ENCODE measurements around the gene ARIH1.
A peak's percentile ranks its signal among the peaks of the same experiment; 100 is the strongest.
"Not testable (repeated sequence)": the region's sequence is repeated elsewhere in the genome, so short reads cannot be mapped to it uniquely, and the experiment has no call there.

The ARIH1 gene, protein sequence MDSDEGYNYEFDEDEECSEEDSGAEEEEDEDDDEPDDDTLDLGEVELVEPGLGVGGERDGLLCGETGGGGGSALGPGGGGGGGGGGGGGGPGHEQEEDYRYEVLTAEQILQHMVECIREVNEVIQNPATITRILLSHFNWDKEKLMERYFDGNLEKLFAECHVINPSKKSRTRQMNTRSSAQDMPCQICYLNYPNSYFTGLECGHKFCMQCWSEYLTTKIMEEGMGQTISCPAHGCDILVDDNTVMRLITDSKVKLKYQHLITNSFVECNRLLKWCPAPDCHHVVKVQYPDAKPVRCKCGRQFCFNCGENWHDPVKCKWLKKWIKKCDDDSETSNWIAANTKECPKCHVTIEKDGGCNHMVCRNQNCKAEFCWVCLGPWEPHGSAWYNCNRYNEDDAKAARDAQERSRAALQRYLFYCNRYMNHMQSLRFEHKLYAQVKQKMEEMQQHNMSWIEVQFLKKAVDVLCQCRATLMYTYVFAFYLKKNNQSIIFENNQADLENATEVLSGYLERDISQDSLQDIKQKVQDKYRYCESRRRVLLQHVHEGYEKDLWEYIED

GRCh38 chr15:72473614-72474465 is at the start of gene ARIH1:
Gene ARIH1 (plus strand): TSS chr15:72474330. CDS start chr15:72474640, 310 bp downstream.
- peak; percentile 96 for DNase-seq

- DNase-seq: no peak
Observed at GRCh38 chr15:72426753-72427152, 47.4 kb upstream of the ARIH1 start.

GRCh38 chr15:72437650-72438316 is 36.3 kb upstream of the ARIH1 start:
- DNase-seq: no peak

GRCh38 chr15:72442848-72443247 is 31.3 kb upstream of the ARIH1 start:
- not testable (repeated sequence) for DNase-seq

DNA sequence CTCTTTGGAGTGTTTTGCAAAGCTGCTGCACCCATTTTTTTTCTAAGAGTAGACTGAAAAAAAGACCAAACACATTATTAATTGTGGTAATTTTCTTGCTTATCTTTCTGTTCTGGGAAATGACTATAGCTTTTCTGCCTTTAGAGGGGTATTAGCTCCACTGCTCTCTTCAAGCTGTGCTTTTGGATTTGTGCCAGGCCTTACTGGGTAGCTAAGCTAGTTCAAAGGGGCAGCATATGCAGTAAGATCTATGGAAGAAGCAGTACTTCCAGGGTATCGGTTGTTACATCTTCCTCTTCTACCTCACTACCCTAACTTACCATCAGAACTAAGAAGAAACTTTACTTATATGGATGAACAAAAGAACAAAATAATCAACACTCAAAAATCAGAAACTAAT is 28.7 kb upstream of the ARIH1 start:
- peak; percentile 30 for DNase-seq

GRCh38 chr15:72450805-72451204 is 23.3 kb upstream of the ARIH1 start:
- DNase-seq: no peak

GRCh38 chr15:72451224-72451623 is 22.9 kb upstream of the ARIH1 start:
- DNase-seq: no peak

- no peak for DNase-seq
Observed at GRCh38 chr15:72456684-72457083, 17.4 kb upstream of the ARIH1 start.

- DNase-seq: no peak
Observed at GRCh38 chr15:72460402-72460801, 13.7 kb upstream of the ARIH1 start.

DNA sequence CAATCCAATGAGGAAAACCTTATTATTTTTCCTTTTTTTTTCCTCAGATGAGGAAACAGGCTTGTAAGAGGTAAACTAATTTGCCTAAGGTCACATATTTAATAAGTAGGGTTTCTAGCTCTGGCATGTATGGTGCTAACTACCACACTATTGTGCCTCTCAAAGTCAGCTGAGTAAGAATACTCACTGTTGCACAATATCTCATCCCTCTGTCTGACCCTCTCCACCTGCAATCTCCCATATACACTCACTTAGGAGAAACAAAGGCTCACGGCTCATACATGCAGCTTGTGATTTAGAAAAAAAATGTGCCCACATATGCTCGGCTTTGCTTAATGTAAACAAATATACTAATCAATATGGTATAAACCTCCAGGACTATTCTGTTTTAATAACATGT is 10.4 kb upstream of the ARIH1 start:
- no peak for DNase-seq

DNA sequence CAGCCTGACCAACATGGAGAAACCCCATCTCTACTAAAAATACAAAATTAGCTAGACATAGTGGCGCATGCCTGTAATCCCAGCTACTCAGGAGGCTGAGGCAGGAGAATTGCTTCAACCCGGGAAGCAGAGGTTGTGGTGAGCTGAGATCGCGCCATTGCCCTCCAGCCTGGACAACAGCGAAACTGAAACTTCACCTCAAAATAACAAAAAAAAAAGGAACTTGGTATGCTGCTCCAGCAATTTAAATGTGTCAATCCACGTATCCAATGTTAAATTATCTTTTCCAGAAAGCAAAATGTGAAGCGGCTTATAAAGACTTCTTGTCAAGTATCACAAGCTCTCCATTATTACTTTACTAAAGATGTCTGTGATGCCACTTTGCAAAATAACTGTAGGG is 9.9 kb upstream of the ARIH1 start:
- DNase-seq: no peak

DNA sequence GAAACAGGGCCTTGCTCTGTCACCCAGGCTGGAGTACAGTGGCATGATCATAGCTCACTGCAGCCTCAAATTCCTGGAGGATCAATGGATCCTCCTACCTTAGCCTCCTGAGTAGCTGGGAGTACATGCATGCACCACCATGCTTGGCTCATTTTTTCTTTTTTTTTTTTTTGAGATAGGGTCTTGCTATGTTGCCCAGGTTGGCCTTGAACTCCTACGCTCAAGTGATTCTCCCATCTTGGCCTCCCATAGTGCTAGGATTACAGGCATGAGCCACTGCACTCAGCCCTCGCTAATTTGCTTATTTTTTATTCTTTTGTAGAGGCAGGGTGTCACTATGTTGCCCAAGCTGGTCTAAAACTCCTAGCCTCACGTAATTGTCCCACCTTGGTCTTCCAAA is 6.0 kb upstream of the ARIH1 start:
- DNase-seq: no peak

GRCh38 chr15:72472992-72473610 is 1.0 kb upstream of the ARIH1 start:
- DNase-seq: no peak

DNA sequence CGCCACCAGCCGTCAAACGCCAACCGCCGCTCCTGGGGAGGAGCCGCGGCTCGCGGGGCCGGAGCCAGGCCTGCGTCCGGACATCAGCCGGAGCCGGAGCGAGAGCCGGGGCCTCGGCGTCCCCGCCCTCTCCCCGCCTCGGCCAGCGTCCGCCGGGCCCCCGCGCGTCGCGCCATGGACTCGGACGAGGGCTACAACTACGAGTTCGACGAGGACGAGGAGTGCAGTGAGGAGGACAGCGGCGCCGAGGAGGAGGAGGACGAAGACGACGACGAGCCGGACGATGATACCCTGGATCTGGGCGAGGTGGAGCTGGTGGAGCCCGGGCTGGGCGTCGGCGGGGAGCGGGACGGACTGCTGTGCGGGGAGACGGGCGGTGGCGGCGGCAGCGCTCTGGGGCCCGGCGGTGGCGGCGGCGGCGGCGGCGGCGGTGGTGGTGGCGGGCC is 359 bp downstream of the ARIH1 start:
- DNase-seq: no peak

DNA sequence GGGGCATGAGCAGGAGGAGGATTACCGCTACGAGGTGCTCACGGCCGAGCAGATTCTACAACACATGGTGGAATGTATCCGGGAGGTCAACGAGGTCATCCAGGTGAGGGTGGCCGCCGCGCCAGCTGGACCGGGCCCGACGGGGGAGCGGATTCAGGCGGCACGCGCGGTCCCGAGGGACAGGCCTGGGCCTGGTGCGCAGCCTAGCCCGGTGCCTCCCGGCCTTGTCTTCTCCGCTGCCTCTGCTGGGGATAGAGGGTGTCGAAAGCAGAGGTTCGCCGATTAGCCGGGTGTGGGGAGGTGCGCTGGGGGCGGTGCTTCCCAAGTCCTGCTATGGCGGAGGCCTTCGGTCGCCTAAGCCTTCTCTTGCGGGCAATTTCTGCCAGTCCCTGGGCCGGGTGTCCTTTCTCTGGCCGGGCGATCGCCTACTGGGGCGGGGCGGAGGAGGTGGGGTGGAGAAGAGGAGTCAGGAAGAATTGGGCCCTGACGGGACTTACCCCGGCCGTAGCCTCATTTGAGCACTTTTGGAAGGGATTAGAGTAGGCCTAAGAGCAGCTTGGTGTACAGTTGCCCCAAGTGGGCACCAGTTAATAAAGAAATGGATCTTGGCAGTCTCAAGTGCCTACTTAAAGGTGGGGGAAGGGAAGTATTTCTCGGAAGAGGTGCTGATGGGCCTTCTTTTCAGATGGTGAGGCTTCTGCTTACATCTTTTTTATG is 940 bp downstream of the ARIH1 start:
- peak; percentile 58 for DNase-seq

DNA sequence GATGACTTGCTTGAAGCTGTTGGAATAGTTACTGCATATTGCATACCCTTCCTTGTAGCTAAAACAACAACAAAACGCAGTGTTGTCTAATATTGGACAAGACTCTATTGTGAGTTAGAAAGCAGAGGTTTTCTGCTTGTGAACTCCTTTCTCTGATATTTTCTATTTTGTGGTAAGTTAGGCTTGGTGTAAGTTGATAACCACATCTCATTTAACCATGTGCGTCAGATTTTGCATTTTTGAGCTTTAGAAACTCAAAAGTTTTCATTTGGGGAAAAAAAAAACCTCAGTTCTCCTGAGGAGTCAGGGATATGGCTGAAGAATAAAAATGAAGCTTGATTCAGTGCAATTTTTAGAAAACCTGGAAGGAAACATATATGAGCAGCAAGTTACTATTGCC is 1.5 kb downstream of the ARIH1 start:
- no peak for DNase-seq

DNA sequence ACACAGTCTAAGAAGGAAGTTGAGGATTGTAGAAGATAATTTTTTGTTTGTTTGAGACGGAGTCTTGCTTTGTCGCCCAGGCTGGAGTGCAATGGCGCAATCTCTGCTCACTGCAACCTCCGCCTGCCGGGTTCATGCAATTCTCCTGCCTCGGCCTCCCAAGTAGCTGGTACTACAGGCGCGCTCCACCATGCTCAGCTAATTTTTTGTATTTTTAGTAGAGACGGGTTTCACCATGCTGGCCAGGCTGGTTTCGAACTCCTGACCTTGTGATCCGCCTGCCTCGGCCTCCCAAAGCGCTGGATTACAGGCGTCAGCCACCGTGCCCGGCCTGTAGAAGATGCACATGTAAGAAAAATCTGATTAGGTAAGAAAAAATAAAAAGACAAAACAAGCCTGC is 2.2 kb downstream of the ARIH1 start:
- not testable (repeated sequence) for DNase-seq

DNA sequence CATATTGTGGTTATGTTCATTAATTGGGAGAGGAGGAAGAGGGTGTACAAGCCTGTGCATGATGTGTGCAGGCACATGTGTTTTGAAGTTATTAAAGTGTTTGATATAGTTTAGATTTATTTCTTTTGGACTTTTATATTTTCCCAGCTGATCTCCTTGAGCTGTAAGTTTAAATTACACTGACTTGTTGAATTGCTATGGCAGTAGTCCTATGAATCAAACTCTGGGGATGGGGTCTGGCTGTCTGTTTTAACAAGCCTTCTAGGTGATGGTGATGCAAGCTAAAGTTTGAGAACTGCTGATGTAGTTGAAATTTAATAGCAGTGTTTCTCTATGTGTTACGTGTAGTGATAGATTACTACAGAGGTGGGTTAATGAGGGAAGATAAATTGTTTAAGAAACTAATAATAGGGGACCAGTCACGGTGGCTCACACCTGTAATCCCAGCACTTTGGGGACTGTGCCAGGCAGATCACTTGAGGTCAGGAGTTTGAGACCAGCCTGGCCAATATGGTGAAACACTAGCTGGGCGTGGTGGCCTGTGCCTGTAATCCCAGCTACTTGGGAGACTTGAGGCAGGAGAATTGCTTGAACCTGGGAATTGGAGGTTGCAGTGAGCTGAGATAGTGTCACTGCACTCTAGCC is 7.0 kb downstream of the ARIH1 start:
- no peak for DNase-seq

DNA sequence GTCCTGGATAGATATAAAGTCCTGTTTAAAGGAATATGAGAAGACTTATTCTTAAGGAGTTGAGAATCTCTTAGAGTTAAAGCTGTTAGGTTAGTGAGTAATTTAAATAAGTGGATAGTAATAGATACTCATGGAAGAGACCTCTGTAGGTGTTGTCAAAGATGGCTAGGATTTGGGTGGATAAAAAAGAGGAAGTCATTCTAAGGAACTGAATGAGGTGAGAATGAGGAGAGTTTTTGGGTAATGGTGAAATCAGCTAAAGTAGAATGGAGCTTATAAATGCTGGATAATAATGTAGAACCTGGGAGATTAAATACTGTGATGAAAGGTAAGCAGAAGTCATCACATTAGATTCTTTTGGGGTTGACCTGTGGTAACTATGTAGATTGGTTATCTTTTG is 8.1 kb downstream of the ARIH1 start:
- no peak for DNase-seq

GRCh38 chr15:72483279-72483678 is 9.1 kb downstream of the ARIH1 start:
- DNase-seq: no peak

GRCh38 chr15:72486144-72486543 is 12.0 kb downstream of the ARIH1 start:
- no peak for DNase-seq
